Omental fat pad (tissue), 4 donors: ENCODE data around the gene ATP9A. TPM values are rescaled to one million over a fixed set of nuclear protein-coding genes. Genes with fewer than 3 reads are reported as not detected.

Source experiments
- ATAC-seq: fragments of 150-250 bp; one replicate; pipeline ENCODE4 v1.9.1; 2016; ENCODE audit warnings: mild to moderate bottlenecking, moderate library complexity; ENCODE audit not compliant: low FRiP score
- DNase-seq: peaks from one replicate; pipeline ENCODE4 v3.0.0-alpha.2; 2019; ENCODE audit warnings: low spot score
- total RNA-seq, 4 donors: library from RNA; depleted of rRNA; stranded (reverse); fragments of >200 nt; gene quantifications; one replicate each; pipeline ENCODE4 v1.1.0, GENCODE V29; 2016
- TF ChIP-seq, protein P1 (sequence below), 3 donors: fragments of 450-650 bp; IDR thresholded peaks; one replicate each; pipeline ENCODE4 v1.5.1; 2016 to 2017; ENCODE audit warnings: antibody characterized with exemption in 3 of 3, mild to moderate bottlenecking in 3 of 3, moderate library complexity in 2 of 3

ATP9A gene
- total RNA-seq, 4 donors from 2014 or later = 16.7 to 129 (median 55.0) TPM

DNA sequence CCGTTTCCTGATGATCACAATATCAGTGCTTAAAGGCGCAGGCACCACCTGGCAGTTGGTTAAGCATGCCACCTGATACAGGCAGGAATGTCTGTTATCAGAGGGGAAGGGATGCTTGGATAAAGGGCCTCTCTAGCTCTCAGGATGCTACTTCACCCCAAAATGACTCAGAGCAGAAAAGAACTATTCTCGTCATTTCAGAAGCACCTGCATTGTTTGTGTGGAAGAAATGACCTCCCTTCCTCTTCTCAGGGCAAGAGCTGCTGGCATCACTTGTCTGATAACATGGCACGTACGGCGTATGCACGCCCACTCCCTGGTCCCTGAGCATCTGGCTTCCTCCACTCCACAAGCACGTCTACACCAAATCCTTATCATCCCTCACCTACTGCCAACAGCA, 47.3 kb downstream of the ATP9A start:
- DNase-seq = no peak
- no peak for ATAC-seq
- TF ChIP-seq, protein P1, sequence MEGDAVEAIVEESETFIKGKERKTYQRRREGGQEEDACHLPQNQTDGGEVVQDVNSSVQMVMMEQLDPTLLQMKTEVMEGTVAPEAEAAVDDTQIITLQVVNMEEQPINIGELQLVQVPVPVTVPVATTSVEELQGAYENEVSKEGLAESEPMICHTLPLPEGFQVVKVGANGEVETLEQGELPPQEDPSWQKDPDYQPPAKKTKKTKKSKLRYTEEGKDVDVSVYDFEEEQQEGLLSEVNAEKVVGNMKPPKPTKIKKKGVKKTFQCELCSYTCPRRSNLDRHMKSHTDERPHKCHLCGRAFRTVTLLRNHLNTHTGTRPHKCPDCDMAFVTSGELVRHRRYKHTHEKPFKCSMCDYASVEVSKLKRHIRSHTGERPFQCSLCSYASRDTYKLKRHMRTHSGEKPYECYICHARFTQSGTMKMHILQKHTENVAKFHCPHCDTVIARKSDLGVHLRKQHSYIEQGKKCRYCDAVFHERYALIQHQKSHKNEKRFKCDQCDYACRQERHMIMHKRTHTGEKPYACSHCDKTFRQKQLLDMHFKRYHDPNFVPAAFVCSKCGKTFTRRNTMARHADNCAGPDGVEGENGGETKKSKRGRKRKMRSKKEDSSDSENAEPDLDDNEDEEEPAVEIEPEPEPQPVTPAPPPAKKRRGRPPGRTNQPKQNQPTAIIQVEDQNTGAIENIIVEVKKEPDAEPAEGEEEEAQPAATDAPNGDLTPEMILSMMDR (IDR thresholded peaks at IDR 0.05) = no peak

DNA sequence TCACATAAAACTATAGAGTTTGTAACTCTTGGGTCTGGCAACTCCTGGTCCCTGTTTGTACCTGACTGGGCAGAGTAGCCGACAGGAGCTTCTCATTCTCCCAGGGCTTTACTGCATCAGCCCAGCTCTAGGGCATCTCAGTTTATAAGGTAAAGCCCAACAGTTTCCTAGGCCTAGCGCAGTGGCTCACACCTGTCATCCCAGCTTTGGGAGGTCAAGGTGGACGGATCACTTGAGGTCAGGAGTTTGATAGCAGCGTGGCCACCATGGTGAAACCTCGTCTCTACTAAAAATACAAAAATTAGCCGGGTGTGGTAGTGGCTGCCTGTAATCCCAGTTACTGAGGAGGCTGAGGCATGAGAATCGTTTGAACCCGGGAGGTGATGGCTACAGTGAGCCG, 47.8 kb downstream of the ATP9A start:
- TF ChIP-seq, protein P1 (IDR thresholded peaks at IDR 0.05) = no peak
- no peak for DNase-seq
- ATAC-seq = no peak

DNA sequence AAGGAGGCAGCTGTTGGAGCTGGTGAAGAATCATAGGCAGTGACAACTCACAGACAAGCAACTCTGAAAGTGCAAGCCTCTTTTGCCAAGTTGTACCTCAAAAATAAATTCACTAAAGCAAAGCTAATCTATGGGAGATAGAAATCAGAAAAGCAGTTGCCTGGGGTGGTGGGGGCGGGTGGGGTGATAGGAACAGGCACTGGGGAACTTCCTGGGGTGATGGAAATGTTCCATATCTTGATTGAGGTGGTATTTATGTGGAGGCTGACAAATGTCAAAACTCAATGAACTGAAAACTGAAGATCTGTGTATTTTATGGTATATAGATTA, 52.4 kb downstream of the ATP9A start:
- TF ChIP-seq, protein P1 (IDR thresholded peaks at IDR 0.05) = no peak
- ATAC-seq (no peak), DNase-seq (no peak)

DNA sequence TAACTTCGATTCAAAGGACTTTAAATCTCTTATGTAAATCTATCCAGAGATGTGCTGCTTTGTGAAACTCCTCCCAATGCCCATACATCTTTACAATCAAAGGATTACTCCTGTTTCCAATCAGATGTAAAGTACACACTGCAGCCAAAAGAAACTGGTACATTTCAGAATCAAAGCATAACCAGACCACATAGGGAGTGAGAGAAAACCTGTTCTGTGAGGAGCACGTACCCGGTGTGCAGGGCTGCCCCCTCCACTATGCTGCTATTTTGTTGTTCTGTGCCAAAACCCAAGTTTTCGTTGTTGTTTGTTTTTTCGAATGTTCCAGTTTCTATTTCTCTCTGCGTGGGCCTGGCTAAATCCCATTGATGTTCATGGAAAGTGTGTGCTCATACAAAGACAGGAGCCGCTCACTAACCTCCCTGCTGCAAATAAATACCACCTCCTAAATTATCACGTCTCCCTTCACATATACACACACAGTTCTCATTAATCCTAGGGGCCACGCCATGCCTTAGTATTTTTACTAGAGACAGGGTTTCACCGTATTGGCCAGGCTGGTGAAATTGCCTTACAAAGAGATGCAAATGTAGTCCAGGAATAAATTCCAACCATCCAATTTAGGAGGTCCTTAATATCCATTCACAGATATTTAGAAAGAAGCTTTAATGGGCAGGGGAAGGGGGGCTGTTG, 52.9 kb downstream of the ATP9A start:
- DNase-seq (no peak), ATAC-seq (no peak)
- TF ChIP-seq, protein P1 (IDR thresholded peaks at IDR 0.05) = no peak

DNA sequence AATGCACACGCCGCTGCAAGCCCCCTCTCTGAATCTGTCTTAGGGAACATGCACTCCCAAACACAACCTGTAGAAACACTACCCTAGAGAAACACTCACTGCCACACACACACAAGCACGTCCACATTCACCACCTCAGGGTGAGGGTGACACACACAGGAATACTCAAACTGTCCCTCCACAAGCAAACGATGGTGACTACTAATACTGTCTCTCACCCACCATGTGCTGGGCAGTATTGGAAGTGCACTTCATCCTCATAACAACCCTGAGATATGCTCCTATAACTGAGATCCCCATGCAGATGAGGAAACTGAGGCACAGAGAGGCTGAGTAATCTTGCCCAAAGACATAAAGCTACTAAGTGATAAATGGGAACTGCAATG, 55.0 kb downstream of the ATP9A start:
- ATAC-seq = no peak
- no peak for DNase-seq
- TF ChIP-seq, protein P1 (IDR thresholded peaks at IDR 0.05) = no peak

DNA sequence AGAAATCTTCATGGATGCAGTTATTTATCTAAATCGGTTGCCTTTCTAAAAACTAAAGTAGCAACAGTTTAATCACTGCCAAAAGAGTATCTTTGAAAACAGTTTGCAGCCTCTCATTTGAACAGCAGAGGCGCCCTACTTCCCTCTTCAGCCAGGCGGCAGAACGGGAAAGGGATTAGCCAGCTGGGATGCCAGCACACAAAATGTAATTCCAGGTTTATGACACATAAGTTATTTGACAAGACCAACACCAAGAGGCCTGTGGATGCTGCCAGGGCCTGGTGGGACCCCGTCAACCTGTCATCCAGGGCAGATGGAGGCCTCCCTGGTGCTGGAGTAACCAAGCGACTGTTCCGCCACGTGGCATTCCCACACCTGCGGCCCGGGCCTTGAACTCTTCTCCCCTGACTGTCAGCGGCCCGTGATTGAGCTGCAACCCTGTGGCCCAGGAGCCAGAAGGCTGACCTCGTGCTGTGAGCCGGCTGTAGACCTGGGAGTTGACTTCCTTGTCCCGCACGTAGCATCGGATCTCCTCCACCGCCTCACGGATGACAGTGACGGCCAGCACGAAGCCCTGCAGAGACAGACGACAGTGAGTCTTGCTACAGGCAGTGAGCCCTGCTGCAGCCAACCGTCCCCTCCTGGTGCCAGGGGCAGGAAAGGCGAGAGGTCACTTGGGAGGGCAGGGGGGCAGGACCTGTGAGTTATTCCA, 55.5 kb downstream of the ATP9A start:
- ATAC-seq (no peak), DNase-seq (no peak)
- TF ChIP-seq, protein P1 (IDR thresholded peaks at IDR 0.05) = no peak

DNA sequence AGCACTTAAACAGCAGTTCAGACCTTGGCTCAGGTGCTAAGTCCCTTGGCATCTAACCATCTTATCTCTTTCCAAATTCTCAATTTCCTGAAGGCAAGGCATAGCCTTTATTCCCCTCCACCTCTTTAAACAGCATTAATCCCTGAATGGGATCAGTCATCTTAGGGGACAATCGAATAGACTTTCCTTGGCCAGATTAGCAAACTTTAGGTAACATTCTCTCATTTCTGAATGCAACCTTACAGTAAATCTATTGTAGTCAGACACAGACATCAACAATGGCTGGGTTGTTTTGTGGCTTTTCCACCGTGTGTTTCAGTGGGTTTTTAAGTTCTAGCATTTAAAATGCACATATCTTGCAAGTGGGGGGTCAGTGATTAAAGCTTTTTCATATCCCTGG, 56.8 kb downstream of the ATP9A start:
- no peak for ATAC-seq
- TF ChIP-seq, protein P1 (IDR thresholded peaks at IDR 0.05) = no peak
- DNase-seq = no peak
